K562 (cell line): ENCODE data around the gene LEAP2. TPM values are rescaled to one million over a fixed set of nuclear protein-coding genes. Genes with fewer than 3 reads are reported as not detected.
A peak's percentile ranks its signal among the peaks of the same experiment; 100 is the strongest.

Experiments
- BCOR ChIP-seq: fragments of 450-650 bp; IDR thresholded peaks from 2 replicates; pipeline ENCODE4 v1.6.1; 2016
- CBX3 ChIP-seq, 2 experiments: IDR thresholded peaks; 1 replicate in 1 of 2; 2 replicates in 1 of 2; pipeline ENCODE4 v1.6.1; 2012; ENCODE audit warnings: inconsistent platforms in 2 of 2, low read length in 2 of 2, borderline replicate concordance in 1 of 2, control low read depth in 1 of 2
- CSDE1 ChIP-seq, 2 experiments: fragments of 450-650 bp; IDR thresholded peaks; 2 replicates each; pipeline ENCODE4 v1.6.1; 2016; ENCODE audit warnings: mild to moderate bottlenecking in 1 of 2
- FOS ChIP-seq: IDR thresholded peaks from 3 replicates; pipeline ENCODE4 v1.6.1; 2011; ENCODE audit not compliant: insufficient read length; ENCODE audit errors: extremely low read depth
- GABPB1 ChIP-seq: sonication (generic); formaldehyde crosslinking; IDR thresholded peaks from 2 replicates; pipeline ENCODE4 v1.8.0; 2022; ENCODE audit warnings: mild to moderate bottlenecking, missing genetic modification reagents
- ZNF780A ChIP-seq: fragments of 250-450 bp; sonication (Bioruptor Pico); IDR thresholded peaks from 2 replicates; pipeline ENCODE4 v1.5.0; 2021; ENCODE audit warnings: mild to moderate bottlenecking
- polyA plus RNA-seq, 8 experiments: library from polyadenylated mRNA; depleted of rRNA in 4 of 8; stranded (reverse) in 5 of 8; unstranded in 3 of 8; fragments of >200 nt; fragmentation: Nextera tagmentation in 2 of 8; fragmentation: Illumina TruSeq in 1 of 8; extraction: Ambion mirVana in 2 of 8; extraction: Trizol in 1 of 8; gene quantifications; 2 replicates each; pipeline versions ENCODE4 v1.2.1 to v1.2.3, GENCODE V29; 2011 to 2014; ENCODE audit warnings: inconsistent platforms in 1 of 8, missing spikeins in 1 of 8
- total RNA-seq, 7 experiments: library from RNA; depleted of rRNA in 6 of 7; stranded (reverse); fragments of >200 nt in 6 of 7; fragmentation: Illumina TruSeq in 2 of 7; extraction: Trizol in 2 of 7; gene quantifications; 2 replicates each; pipeline versions ENCODE4 v1.2.1 to v1.2.3, GENCODE V29; 2011 to 2021; ENCODE audit warnings: low replicate concordance in 1 of 7
- TF ChIP-seq, protein P1 (sequence below): fragments of 450-650 bp; IDR thresholded peaks from 2 replicates; pipeline ENCODE4 v1.6.1; 2016; ENCODE audit warnings: mild to moderate bottlenecking, moderate library complexity
- TF ChIP-seq, protein P2 (sequence below): fragments of 450-650 bp; formaldehyde crosslinking; IDR thresholded peaks from 2 replicates; pipeline ENCODE4 v1.4.0; 2020; ENCODE audit warnings: mild to moderate bottlenecking, moderate library complexity
- TF ChIP-seq, protein P3 (sequence below): fragments of 450-650 bp; IDR thresholded peaks from 2 replicates; pipeline ENCODE4 v1.6.1; 2016; ENCODE audit warnings: borderline replicate concordance
- TF ChIP-seq, protein P4 (sequence below): sonication (generic); formaldehyde crosslinking; IDR thresholded peaks from 2 replicates; pipeline ENCODE4 v1.8.1; 2023; ENCODE audit warnings: mild to moderate bottlenecking, missing genetic modification reagents

The LEAP2 gene
- total and polyA plus RNA-seq, 9 of the 15 experiments (the other 6 are each of a cell fraction or from before 2014, with no cell fraction given), result 1.1 to 5.6 (median 2.5) TPM

DNA sequence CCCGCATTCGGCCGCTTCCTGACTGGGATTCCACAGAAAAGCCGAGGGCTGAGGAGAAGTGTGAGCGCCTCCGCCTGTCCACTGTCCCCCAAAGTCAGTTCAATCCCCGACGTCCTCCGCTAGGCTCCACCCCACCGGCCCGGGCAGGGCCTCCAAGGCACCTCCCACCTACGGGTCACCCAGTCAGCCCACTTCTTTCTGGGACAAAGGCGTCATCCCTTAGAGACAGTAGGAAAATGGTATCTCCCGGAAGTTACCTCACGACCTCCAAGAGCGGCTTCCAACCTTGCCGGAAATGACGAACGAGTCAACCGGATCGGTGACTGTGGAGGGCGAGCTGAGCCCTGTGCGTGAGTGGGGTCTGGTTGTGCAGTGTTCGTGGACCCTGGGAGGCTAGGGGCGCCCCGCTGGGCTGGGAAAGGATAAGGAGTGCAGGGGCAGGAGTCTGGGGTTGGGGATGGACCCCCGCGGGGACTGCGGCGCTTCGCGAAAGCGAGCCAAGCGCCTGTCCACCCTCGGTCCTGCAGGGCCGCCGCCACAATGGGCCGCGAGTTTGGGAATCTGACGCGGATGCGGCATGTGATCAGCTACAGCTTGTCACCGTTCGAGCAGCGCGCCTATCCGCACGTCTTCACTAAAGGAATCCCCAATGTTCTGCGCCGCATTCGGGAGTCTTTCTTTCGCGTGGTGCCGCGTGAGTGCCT, 7.0 kb upstream of the LEAP2 start, which contains the start of the genes GDF9 and UQCRQ (continued):
- TF ChIP-seq, protein P1, sequence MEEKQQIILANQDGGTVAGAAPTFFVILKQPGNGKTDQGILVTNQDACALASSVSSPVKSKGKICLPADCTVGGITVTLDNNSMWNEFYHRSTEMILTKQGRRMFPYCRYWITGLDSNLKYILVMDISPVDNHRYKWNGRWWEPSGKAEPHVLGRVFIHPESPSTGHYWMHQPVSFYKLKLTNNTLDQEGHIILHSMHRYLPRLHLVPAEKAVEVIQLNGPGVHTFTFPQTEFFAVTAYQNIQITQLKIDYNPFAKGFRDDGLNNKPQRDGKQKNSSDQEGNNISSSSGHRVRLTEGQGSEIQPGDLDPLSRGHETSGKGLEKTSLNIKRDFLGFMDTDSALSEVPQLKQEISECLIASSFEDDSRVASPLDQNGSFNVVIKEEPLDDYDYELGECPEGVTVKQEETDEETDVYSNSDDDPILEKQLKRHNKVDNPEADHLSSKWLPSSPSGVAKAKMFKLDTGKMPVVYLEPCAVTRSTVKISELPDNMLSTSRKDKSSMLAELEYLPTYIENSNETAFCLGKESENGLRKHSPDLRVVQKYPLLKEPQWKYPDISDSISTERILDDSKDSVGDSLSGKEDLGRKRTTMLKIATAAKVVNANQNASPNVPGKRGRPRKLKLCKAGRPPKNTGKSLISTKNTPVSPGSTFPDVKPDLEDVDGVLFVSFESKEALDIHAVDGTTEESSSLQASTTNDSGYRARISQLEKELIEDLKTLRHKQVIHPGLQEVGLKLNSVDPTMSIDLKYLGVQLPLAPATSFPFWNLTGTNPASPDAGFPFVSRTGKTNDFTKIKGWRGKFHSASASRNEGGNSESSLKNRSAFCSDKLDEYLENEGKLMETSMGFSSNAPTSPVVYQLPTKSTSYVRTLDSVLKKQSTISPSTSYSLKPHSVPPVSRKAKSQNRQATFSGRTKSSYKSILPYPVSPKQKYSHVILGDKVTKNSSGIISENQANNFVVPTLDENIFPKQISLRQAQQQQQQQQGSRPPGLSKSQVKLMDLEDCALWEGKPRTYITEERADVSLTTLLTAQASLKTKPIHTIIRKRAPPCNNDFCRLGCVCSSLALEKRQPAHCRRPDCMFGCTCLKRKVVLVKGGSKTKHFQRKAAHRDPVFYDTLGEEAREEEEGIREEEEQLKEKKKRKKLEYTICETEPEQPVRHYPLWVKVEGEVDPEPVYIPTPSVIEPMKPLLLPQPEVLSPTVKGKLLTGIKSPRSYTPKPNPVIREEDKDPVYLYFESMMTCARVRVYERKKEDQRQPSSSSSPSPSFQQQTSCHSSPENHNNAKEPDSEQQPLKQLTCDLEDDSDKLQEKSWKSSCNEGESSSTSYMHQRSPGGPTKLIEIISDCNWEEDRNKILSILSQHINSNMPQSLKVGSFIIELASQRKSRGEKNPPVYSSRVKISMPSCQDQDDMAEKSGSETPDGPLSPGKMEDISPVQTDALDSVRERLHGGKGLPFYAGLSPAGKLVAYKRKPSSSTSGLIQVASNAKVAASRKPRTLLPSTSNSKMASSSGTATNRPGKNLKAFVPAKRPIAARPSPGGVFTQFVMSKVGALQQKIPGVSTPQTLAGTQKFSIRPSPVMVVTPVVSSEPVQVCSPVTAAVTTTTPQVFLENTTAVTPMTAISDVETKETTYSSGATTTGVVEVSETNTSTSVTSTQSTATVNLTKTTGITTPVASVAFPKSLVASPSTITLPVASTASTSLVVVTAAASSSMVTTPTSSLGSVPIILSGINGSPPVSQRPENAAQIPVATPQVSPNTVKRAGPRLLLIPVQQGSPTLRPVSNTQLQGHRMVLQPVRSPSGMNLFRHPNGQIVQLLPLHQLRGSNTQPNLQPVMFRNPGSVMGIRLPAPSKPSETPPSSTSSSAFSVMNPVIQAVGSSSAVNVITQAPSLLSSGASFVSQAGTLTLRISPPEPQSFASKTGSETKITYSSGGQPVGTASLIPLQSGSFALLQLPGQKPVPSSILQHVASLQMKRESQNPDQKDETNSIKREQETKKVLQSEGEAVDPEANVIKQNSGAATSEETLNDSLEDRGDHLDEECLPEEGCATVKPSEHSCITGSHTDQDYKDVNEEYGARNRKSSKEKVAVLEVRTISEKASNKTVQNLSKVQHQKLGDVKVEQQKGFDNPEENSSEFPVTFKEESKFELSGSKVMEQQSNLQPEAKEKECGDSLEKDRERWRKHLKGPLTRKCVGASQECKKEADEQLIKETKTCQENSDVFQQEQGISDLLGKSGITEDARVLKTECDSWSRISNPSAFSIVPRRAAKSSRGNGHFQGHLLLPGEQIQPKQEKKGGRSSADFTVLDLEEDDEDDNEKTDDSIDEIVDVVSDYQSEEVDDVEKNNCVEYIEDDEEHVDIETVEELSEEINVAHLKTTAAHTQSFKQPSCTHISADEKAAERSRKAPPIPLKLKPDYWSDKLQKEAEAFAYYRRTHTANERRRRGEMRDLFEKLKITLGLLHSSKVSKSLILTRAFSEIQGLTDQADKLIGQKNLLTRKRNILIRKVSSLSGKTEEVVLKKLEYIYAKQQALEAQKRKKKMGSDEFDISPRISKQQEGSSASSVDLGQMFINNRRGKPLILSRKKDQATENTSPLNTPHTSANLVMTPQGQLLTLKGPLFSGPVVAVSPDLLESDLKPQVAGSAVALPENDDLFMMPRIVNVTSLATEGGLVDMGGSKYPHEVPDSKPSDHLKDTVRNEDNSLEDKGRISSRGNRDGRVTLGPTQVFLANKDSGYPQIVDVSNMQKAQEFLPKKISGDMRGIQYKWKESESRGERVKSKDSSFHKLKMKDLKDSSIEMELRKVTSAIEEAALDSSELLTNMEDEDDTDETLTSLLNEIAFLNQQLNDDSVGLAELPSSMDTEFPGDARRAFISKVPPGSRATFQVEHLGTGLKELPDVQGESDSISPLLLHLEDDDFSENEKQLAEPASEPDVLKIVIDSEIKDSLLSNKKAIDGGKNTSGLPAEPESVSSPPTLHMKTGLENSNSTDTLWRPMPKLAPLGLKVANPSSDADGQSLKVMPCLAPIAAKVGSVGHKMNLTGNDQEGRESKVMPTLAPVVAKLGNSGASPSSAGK, result peak; percentile 52; the same call in 1 of the 2 replicates
- TF ChIP-seq, protein P2, sequence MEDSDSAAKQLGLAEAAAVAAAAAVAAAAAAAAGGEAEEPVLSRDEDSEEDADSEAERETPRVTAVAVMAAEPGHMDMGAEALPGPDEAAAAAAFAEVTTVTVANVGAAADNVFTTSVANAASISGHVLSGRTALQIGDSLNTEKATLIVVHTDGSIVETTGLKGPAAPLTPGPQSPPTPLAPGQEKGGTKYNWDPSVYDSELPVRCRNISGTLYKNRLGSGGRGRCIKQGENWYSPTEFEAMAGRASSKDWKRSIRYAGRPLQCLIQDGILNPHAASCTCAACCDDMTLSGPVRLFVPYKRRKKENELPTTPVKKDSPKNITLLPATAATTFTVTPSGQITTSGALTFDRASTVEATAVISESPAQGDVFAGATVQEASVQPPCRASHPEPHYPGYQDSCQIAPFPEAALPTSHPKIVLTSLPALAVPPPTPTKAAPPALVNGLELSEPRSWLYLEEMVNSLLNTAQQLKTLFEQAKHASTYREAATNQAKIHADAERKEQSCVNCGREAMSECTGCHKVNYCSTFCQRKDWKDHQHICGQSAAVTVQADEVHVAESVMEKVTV (CRISPR knock-in tag), result peak; percentile 77
- TF ChIP-seq CBX3 (IDR thresholded peaks at IDR 0.05; ENCODE audit: borderline replicate concordance in 1 of 2, low read length in 2 of 2) (no peak; a peak in 1 of 3 replicates), FOS (no peak), ZNF780A (CRISPR knock-in tag) (no peak), CSDE1 (IDR thresholded peaks at IDR 0.05) (peak in 1 of 2 experiments; percentile 54; a peak in 1 of 4 replicates), BCOR (peak; percentile 15; the same call in 1 of the 2 replicates), GABPB1 (peak; percentile 97)
- TF ChIP-seq, protein P3, sequence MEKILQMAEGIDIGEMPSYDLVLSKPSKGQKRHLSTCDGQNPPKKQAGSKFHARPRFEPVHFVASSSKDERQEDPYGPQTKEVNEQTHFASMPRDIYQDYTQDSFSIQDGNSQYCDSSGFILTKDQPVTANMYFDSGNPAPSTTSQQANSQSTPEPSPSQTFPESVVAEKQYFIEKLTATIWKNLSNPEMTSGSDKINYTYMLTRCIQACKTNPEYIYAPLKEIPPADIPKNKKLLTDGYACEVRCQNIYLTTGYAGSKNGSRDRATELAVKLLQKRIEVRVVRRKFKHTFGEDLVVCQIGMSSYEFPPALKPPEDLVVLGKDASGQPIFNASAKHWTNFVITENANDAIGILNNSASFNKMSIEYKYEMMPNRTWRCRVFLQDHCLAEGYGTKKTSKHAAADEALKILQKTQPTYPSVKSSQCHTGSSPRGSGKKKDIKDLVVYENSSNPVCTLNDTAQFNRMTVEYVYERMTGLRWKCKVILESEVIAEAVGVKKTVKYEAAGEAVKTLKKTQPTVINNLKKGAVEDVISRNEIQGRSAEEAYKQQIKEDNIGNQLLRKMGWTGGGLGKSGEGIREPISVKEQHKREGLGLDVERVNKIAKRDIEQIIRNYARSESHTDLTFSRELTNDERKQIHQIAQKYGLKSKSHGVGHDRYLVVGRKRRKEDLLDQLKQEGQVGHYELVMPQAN, result peak; percentile 83
- TF ChIP-seq, protein P4, sequence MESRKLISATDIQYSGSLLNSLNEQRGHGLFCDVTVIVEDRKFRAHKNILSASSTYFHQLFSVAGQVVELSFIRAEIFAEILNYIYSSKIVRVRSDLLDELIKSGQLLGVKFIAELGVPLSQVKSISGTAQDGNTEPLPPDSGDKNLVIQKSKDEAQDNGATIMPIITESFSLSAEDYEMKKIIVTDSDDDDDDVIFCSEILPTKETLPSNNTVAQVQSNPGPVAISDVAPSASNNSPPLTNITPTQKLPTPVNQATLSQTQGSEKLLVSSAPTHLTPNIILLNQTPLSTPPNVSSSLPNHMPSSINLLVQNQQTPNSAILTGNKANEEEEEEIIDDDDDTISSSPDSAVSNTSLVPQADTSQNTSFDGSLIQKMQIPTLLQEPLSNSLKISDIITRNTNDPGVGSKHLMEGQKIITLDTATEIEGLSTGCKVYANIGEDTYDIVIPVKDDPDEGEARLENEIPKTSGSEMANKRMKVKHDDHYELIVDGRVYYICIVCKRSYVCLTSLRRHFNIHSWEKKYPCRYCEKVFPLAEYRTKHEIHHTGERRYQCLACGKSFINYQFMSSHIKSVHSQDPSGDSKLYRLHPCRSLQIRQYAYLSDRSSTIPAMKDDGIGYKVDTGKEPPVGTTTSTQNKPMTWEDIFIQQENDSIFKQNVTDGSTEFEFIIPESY (CRISPR knock-in tag), result no peak; the same call in 1 of the 2 replicates
